NCI-H1105 (cell line): ENCODE results near the gene NFATC3.

ENCODE experiments used
- DNase-seq: peaks from one replicate; lab custom pipeline; 2025; lab: John Stamatoyannopoulos, UW

NFATC3 gene

GRCh38 chr16:68085259-68086071 is at the start of gene NFATC3:
TSS of gene NFATC3 (plus strand) at chr16:68085370. CDS start at chr16:68085682, 312 bp downstream.
- DNase-seq: peak; percentile 91

DNA sequence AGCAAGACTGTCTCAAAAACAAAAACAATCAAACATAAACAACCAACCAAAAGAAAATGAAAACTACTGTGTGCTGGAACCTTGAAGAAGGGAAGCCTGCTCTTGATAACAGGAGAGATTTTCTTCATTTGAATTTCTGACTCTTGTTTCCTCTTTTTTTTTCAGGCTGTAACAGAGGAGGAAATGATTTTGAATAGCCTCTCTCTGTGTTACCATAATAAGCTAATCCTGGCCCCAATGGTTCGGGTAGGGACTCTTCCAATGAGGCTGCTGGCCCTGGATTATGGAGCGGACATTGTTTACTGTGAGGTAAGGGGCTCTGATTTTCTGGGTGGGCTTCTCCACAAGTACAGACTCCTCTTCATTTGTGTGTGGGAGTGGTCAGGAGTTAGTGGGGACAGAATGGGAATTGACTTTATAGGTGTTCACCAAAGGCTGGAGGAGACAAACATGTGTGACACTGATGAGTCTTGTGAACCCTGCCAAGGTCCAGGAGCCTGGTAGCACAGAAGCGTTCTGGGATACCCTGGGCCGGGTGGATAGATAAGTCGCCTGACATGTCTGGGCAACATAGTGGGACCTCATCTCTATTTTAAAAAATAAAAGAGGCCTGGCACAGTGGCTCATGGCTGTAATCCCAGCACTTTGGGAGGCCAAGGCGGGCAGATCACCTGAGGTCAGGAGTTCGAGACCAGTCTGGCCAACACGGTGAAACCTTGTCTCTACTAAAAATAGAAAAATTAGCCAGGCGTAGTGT is 47.2 kb upstream of the NFATC3 start:
- DNase-seq: no peak

DNA sequence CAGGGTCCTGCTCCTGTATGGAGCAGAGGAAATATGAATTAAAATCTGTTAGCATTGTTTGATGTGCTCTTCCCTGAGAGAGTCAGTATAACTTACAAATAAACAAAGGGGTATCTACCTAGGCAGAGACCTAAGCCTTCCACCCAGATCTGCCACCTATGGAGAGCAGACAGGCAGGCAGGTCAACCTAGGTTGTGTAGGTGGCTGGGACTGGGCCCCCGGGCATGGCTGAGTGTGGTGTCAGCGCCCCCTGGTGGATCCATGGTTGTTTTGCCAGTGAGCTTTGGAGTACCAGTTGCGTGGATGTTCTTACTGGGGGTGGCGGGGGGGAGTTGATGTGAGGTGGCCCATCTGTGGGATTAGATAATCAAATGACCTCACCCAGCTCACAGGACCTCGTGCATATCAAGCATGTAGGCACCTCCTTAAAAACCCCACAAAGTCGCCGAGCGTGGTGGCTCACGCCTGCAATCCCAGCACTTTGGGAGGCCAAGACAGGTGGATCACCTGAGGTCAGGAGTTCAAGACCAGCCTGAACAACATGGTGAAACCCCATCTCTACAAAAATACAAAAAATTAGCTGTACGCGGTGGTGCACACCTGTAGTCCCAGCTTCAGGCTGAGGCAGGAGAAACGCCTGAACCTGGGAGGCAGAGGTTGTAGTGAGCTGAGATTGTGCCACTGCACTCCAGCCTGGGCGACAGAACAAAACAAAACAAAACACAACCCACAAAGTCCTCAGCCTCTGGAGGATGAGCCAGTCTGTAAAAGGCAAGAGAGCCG is 44.5 kb upstream of the NFATC3 start:
- DNase-seq: peak; percentile 30

- no peak for DNase-seq
These were observed 43.4 kb upstream of the NFATC3 start for GRCh38 chr16:68041783-68042182.

GRCh38 chr16:68046106-68046505 is 39.1 kb upstream of the NFATC3 start:
- no peak for DNase-seq

DNA sequence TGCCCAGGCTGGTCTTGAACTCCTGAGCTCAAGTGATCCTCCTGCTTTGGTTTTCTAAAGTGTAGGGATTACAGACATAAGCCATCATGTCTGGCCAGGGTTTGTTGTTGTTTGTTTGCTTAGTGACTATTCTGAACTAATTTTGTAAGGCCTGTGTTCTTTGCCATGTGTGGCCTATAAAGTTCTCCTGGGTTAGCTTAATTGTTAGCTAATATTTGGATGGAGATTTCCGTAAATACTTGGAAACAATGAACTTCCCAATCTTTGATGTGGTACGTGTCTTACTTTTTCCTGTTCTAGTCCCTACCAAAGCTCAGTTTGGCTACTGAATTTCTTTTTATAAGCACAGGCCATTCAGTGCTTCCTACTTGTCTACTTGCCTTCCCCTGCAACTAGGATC is 37.2 kb upstream of the NFATC3 start:
- no peak for DNase-seq

GRCh38 chr16:68049449-68049848 is 35.7 kb upstream of the NFATC3 start:
- no peak for DNase-seq

DNA sequence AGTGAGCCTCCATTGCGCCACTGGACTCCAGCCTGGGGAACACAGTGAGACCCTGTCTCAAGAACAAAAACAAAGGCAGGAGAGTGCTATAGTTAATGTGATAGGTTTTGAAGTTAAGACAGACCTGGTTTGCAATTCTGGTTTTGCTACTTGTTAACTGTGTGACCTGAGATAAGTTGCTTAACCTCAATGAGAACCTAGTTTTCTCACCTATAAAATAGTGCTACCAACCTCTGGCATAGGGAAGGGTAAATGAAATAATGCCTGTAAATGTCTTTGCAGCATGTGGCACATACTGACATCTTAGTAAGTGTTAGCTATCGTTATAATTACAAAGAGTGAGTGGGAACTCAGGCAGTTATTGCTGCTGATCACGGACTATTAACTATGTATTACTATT is 29.8 kb upstream of the NFATC3 start:
- no peak for DNase-seq

- DNase-seq: no peak
These were observed 25.4 kb upstream of the NFATC3 start for GRCh38 chr16:68059804-68060203.

DNA sequence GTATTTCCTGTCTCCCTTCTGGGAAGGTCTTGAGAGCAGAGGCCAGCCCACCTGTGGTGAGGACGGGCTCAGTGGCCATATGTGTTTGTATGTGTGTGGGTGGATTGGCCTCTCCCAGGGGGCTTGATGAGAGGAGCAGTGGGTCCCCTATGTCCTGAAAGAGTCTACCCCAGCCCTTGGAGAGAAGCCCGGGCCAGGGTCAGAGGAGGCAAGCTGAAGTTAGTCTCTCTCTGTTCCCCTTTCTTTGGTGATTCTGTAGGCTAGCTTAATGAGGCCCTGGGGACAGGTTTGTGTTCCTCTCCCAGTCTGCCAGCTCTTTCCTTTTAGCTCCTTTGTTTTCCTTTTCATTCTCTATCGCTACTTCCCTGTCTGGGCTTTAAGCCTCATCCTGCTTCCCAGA is 23.8 kb upstream of the NFATC3 start:
- no peak for DNase-seq

GRCh38 chr16:68062910-68063393 is 22.2 kb upstream of the NFATC3 start:
- no peak for DNase-seq

DNA sequence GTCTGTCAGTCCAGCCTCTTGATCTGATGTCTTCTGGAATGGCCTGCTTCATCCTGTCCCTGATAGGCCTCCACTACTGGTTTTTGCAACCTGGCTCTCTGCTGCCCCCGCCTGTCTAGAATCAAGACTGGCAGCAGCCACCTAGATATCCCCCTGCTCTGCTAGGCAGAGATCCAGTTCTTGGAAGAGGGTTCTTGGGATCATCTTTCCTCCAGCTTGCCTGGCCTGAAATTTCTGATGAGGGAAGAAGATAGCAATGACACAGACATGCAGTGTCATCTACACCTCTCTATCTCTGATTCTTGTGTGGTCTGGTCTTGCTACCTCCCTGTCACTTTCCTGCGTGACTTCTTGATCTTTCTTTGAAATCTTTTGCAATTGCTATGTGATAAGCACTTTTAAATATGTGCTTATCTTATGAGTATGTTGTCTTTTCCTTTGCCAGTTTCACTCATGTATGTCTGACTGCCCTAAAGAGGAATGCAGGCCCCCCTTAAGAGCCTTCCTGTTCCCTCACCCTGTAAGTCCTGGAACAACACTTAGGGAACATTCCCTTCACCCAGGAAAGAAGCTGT is 20.3 kb upstream of the NFATC3 start:
- no peak for DNase-seq

- DNase-seq: no peak
These were observed 19.4 kb upstream of the NFATC3 start for GRCh38 chr16:68065716-68066305.

GRCh38 chr16:68066763-68067162 is 18.4 kb upstream of the NFATC3 start:
- DNase-seq: no peak

DNA sequence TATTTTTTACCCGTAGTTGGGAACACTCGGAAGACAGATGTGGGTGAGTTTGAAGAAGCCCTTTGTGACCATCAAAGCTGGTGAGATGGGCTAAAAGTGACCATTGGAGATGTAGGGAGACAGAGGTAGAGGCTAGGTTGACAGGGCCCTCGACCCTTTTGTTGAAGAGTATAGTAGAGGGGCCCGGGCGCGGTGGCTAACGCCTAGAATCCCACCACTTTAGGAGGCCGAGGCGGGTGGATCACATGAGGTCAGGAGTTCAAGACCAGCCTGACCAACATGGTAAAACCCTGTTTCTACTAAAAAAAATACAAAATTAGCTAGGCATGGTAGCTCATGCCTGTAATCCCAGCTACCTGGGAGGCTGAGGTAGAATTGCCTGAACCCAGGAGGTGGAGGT is 16.2 kb upstream of the NFATC3 start:
- no peak for DNase-seq

GRCh38 chr16:68069511-68070248 is 15.5 kb upstream of the NFATC3 start:
- no peak for DNase-seq

DNA sequence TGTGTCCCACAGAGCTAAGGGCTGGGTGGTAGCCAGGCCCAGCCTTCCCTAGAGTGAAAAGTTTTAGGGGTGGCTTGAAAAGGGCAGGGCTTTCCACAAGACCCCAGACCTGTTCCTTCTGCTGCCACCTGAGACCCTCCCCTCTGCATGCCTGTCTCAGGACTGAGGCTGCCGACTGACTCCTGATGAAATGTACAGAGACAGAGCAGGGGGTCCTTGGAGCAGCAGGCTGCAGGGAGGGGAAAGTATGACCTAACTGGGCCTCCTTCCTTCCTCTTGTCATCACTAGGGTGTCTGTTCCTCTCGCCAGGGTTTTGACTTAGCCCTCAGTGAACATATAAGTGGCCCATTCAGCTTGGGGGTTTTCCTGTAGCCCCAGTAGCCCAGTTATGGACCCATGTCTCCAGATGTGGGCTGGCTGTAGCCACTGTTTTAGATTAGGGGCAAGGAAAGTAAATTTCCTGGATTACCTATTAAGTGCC is 14.9 kb upstream of the NFATC3 start:
- DNase-seq: no peak

DNA sequence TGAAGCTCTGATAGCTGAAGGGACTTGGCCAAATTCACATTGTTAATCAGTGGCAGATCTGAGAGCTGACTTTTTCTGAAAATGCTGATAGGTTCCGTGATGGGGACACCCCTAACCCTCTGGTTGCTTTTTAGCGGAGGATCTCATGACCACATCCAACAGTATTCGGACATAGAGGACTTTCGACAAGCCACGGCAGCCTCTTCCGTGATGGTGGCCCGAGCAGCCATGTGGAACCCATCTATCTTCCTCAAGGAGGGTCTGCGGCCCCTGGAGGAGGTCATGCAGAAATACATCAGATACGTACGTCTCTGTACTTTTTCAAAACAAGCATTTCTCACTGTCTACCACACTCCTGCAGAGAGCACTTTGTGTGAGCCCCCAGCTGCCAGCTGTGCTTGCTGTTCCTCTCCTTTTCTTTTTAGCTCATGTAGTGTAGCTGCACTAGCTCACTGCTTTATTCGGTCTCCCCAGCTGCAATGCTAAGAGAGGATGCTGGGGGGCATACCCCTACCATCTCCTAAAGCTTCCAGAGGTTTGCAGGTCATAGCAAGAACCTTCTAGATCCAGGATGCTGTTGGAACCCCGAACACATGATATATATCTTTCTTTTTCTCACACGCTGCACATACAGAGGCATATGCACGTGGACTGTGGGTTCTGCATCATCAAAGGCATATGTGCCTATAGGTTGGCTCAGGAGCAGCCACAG is 14.2 kb upstream of the NFATC3 start:
- no peak for DNase-seq

DNA sequence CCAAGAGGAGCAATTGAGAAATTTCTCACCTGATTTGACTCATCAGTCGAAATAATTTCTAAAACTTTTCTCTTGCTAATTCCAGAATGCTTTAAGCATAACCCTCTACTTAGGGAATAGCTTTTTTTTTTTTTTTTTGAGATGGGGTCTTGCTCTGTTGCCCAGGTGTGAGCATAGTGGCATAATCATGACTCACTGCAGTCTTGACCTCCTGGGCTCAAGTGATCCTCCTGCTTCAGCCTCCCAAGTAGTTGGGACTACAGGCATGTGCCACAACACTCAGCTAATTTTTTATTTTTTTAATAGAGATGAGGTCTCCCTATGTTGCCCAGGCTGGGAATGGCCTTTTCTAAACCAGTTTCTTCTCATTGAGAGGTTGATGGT is 13.7 kb upstream of the NFATC3 start:
- no peak for DNase-seq

DNA sequence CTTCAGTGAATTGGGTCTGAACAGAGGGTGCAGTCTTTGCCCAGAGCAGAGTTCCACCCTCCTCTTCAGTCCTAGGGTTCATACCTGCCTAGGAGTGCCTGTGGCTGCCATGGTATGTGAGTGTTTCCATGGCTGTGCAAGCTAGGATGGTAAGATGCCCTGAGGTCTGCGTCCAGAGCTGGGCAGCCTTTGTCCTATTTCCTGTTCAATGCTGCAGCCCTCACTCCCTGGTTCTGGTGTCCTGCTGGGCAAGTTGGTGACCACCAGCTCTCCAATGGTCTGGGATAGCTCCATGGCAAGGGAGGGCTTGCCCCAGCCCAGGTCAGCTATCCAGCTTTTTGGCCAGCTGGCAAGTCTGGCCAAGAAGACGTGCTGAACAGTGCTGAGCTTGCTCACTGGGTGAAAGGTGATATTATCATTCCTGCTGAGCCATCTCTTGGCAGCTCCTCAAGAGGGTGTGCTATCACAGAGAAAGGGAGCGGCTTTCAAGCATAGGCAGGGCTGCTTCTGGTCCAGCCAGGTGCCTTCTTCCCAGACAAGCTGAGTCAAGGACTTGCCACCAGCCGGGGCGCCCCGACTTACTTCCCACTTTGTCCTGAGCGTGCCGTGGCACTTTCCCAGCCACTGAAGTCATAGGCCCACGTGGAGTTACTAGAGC is 13.0 kb upstream of the NFATC3 start:
- no peak for DNase-seq
